22Rv1 (cell line): ENCODE results near the gene ILDR2.

ENCODE experiments used
- CTCF ChIP-seq: fragments of 450-650 bp; IDR thresholded peaks from 2 replicates; pipeline ENCODE4 v1.5.1; 2017; ENCODE audit warnings: mild to moderate bottlenecking
- ZFX ChIP-seq: fragments of 450-650 bp; IDR thresholded peaks from 2 replicates; pipeline ENCODE4 v1.6.1; 2017; ENCODE audit warnings: antibody characterized with exemption, borderline replicate concordance

- TF ChIP-seq CTCF (no peak), ZFX (no peak)
Measured at GRCh38 chr1:166960858-166961474, 14.4 kb downstream of the ILDR2 start.
